Neutrophil (primary cell): ENCODE data around the gene ANKRD61.
A peak's percentile ranks its signal among the peaks of the same experiment; 100 is the strongest.
"Not testable (repeated sequence)": the region's sequence is repeated elsewhere in the genome, so short reads cannot be mapped to it uniquely, and the experiment has no call there.

Experiments
- H3K27ac ChIP-seq: fragments of 200-600 bp; sonication (generic); 2 replicates; pipeline ENCODE4 v1.5.1; 2016; ENCODE audit warnings: mild to moderate bottlenecking, moderate library complexity
- H3K27me3 ChIP-seq: fragments of 200-600 bp; sonication (generic); 2 replicates; pipeline ENCODE4 v1.6.0; 2016; ENCODE audit warnings: mild to moderate bottlenecking
- H3K36me3 ChIP-seq: fragments of 200-600 bp; sonication (generic); 2 replicates; pipeline ENCODE4 v1.5.1; 2017
- H3K4me1 ChIP-seq, 2 experiments: fragments of 200-600 bp in 1 of 2; sonication (generic) in 1 of 2; 1 replicate in 1 of 2; 2 replicates in 1 of 2; pipeline versions ENCODE4 v1.5.1 to v1.6.1; 2013 to 2016; ENCODE audit warnings: low read depth in 1 of 2, low read length in 1 of 2, mild to moderate bottlenecking in 1 of 2, moderate library complexity in 1 of 2; ENCODE audit not compliant: control insufficient read depth in 1 of 2, insufficient read depth in 1 of 2
- H3K4me3 ChIP-seq, 2 experiments: fragments of 200-600 bp in 1 of 2; sonication (generic) in 1 of 2; 1 replicate in 1 of 2; 2 replicates in 1 of 2; pipeline ENCODE4 v1.5.1; 2013 to 2016; ENCODE audit warnings: low read depth in 1 of 2, low read length in 1 of 2, mild to moderate bottlenecking in 1 of 2, moderate library complexity in 1 of 2
- H3K9me3 ChIP-seq: fragments of 200-600 bp; sonication (generic); 2 replicates; pipeline ENCODE4 v1.5.1; 2016
- CTCF ChIP-seq: fragments of 200-600 bp; sonication (generic); IDR thresholded peaks from 2 replicates; pipeline ENCODE4 v1.5.1; 2016; ENCODE audit warnings: antibody characterized with exemption

Gene ANKRD61

GRCh38 chr7:6049780-6050179 lies 18.6 kb downstream of the ANKRD61 start:
- Histone ChIP-seq H3K4me3 (no peak overlapping the region), H3K27me3 (no peaks in the 10 kb centered on the region), H3K4me1 (no peaks in the 10 kb centered on the region), H3K27ac (no peak overlapping the region), H3K36me3 (peaks cover 77% of the 10 kb centered on the region), H3K9me3 (no peaks in the 10 kb centered on the region)
- no peak for TF ChIP-seq CTCF

GRCh38 chr7:6051185-6051584 lies 20.0 kb downstream of the ANKRD61 start:
- H3K9me3 ChIP-seq, H3K27ac ChIP-seq, H3K4me1 ChIP-seq, H3K4me3 ChIP-seq, H3K27me3 ChIP-seq: not testable (repeated sequence)
- peaks cover 65% of the 10 kb centered on the region for H3K36me3 ChIP-seq

GRCh38 chr7:6056616-6057015 lies 25.4 kb downstream of the ANKRD61 start:
- Histone ChIP-seq H3K36me3 (peaks cover 25% of the 10 kb centered on the region), H3K4me1 (peaks cover 21 to 23% of the 10 kb centered on the region in 2 experiments), H3K27ac (no peak overlapping the region), H3K27me3 (no peaks in the 10 kb centered on the region), H3K9me3 (no peaks in the 10 kb centered on the region), H3K4me3 (no peak overlapping the region)
- no peak for TF ChIP-seq CTCF

- Histone ChIP-seq H3K4me1 (peaks cover 21 to 23% of the 10 kb centered on the region in 2 experiments), H3K27me3 (no peaks in the 10 kb centered on the region), H3K36me3 (peaks cover 25% of the 10 kb centered on the region), H3K4me3 (no peak overlapping the region), H3K27ac (peak overlapping the region; percentile 90), H3K9me3 (no peaks in the 10 kb centered on the region)
- no peak for TF ChIP-seq CTCF
These were observed 26.3 kb downstream of the ANKRD61 start for GRCh38 chr7:6057316-6058129.

- not testable (repeated sequence) for H3K27me3 ChIP-seq, H3K27ac ChIP-seq, H3K36me3 ChIP-seq, H3K9me3 ChIP-seq
- Histone ChIP-seq H3K4me3 (peak overlapping the region in 1 of 2 experiments; percentile 87), H3K4me1 (peaks cover 21 to 23% of the 10 kb centered on the region in 2 experiments)
These were observed 28.8 kb downstream of the ANKRD61 start for GRCh38 chr7:6059941-6060340.

- Histone ChIP-seq H3K4me3 (no peak overlapping the region), H3K9me3 (no peaks in the 10 kb centered on the region), H3K27ac (no peak overlapping the region), H3K27me3 (no peaks in the 10 kb centered on the region), H3K4me1 (peaks cover 17 to 19% of the 10 kb centered on the region in 2 experiments), H3K36me3 (no peaks in the 10 kb centered on the region)
- no peak for TF ChIP-seq CTCF
These were observed 40.2 kb downstream of the ANKRD61 start for GRCh38 chr7:6071406-6071805.
